Osteocyte (in vitro differentiated cells): ENCODE results near the gene OVCH1. TPM values are rescaled to one million over a fixed set of nuclear protein-coding genes. Genes with fewer than 3 reads are reported as not detected.
A peak's percentile ranks its signal among the peaks of the same experiment; 100 is the strongest.

Experiments
- DNase-seq: peaks from one replicate; pipeline ENCODE4 v3.0.0; 2021; ENCODE audit warnings: mixed read lengths; ENCODE audit not compliant: unreplicated experiment; ENCODE audit errors: extremely low spot score
- H3K27ac Mint-ChIP-seq: one replicate; pipeline ENCODE4 v1.8.0; 2021; ENCODE audit warnings: mild to moderate bottlenecking, mixed read lengths; ENCODE audit not compliant: unreplicated experiment
- H3K27me3 Mint-ChIP-seq: one replicate; pipeline ENCODE4 v1.8.0; 2021; ENCODE audit warnings: mixed read lengths; ENCODE audit not compliant: unreplicated experiment
- H3K36me3 Mint-ChIP-seq: one replicate; pipeline ENCODE4 v1.8.0; 2021; ENCODE audit warnings: mixed read lengths; ENCODE audit not compliant: unreplicated experiment
- H3K4me1 Mint-ChIP-seq: one replicate; pipeline ENCODE4 v1.8.0; 2021; ENCODE audit warnings: mixed read lengths; ENCODE audit not compliant: unreplicated experiment
- H3K4me3 Mint-ChIP-seq: one replicate; pipeline ENCODE4 v1.8.0; 2021; ENCODE audit warnings: mild to moderate bottlenecking, moderate library complexity, mixed read lengths; ENCODE audit not compliant: unreplicated experiment
- H3K9me3 Mint-ChIP-seq: one replicate; pipeline ENCODE4 v1.8.0; 2021; ENCODE audit warnings: mixed read lengths; ENCODE audit not compliant: unreplicated experiment
- CTCF ChIP-seq: fragments of 200-600 bp; sonication (generic); IDR thresholded peaks from 2 replicates; pipeline ENCODE4 v1.5.0; 2021; ENCODE audit warnings: antibody characterized with exemption, mild to moderate bottlenecking, moderate library complexity
- total RNA-seq: library from RNA; stranded (reverse); gene quantifications from 2 replicates; pipeline ENCODE4 v1.2.1, GENCODE V29; 2021

The OVCH1 gene
- total RNA-seq, 1 donor from 2014 or later: 0.46 TPM

DNA sequence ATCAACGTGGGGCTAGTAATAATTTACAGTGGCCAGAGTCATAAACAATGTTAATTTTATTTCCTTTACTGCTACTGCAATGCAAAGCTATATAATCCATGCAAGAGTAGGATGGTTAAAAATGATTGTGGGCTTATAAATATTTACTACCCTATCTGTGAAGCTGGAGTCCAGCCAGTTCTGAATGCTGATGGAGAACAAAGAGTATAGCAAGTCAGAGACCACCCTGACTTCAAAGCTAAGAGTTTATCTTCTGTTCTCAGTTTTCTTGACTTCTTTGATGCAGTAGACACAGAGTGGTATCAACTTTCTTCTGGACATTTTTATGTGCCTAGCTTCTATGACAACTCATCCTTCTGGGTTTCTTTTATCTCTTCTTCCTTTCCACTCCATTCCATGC lies 34.0 kb upstream of the OVCH1 start:
- H3K36me3 Mint-ChIP-seq: peaks cover 22% of the 10 kb centered on the region
- no peaks in the 10 kb centered on the region for H3K27me3 Mint-ChIP-seq
- no peaks in the 10 kb centered on the region for H3K4me1 Mint-ChIP-seq
- H3K9me3 Mint-ChIP-seq: no peaks in the 10 kb centered on the region
- no peak for DNase-seq
- TF ChIP-seq CTCF: no peak
- H3K4me3 Mint-ChIP-seq: no peak overlapping the region
- no peak overlapping the region for H3K27ac Mint-ChIP-seq

DNA sequence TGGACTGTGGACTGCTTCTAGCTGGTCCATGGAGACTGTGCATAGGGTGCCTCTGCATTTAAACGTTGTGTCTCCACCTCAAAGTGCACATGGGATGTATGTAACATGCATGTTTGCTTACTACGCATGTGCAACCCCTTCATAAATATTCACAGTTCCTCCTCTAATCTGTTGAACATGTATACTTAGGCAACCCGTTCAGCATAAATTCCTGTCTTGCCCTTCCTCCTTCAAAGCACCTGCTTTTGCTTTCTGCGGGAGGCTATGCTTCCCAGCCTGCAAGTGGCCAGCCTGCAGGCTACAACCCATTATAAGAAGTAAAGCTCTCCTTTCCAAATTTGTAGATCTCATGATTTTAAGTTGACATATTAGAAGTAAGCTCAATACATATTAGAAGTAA lies 33.0 kb upstream of the OVCH1 start:
- no peak for TF ChIP-seq CTCF
- Mint-ChIP-seq H3K27me3 (no peaks in the 10 kb centered on the region), H3K27ac (no peak overlapping the region), H3K9me3 (no peaks in the 10 kb centered on the region), H3K4me3 (no peak overlapping the region), H3K36me3 (peaks cover 21% of the 10 kb centered on the region), H3K4me1 (no peaks in the 10 kb centered on the region)
- DNase-seq: no peak

GRCh38 chr12:29528161-29528560 lies 30.7 kb upstream of the OVCH1 start:
- Mint-ChIP-seq H3K36me3 (peaks cover 12% of the 10 kb centered on the region), H3K9me3 (no peaks in the 10 kb centered on the region), H3K4me1 (peaks cover 6% of the 10 kb centered on the region), H3K27me3 (no peaks in the 10 kb centered on the region), H3K27ac (no peak overlapping the region), H3K4me3 (no peak overlapping the region)
- DNase-seq: no peak
- no peak for TF ChIP-seq CTCF

- no peak for TF ChIP-seq CTCF
- Mint-ChIP-seq H3K9me3 (no peaks in the 10 kb centered on the region), H3K4me1 (peaks cover 11% of the 10 kb centered on the region), H3K4me3 (no peak overlapping the region), H3K27ac (no peak overlapping the region), H3K27me3 (no peaks in the 10 kb centered on the region), H3K36me3 (peaks cover 6% of the 10 kb centered on the region)
- DNase-seq: no peak
Observed at GRCh38 chr12:29521951-29522350, 24.5 kb upstream of the OVCH1 start.

DNA sequence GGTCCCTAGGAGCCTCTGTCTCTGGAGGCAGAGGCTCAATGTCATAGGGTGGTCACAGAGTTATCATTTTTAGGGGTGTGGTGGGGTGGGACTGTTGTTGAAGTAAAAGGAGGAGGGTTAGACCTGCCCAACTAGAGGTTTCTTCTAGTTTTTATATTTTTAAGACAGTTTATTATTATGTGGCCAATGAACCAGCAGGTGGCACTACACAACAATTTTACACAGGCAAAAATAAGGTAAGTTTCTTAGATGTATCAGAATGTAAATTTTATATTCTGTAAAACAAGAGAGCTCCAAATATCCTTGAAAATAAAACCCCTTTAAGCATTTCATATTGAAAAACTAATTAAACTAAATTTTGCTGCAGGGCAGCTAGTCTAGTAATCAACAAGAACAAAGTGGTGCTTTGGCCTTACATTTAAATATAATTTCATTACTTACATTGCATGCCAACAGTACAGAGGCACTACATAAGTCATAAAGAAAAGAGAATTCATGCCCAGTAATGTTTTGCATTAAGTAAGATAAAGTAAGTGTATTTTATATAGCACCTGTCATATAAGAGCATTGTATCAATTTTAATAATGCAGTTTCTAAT lies 22.2 kb upstream of the OVCH1 start:
- DNase-seq: no peak
- H3K4me1 Mint-ChIP-seq: peaks cover 11% of the 10 kb centered on the region
- H3K27me3 Mint-ChIP-seq: no peaks in the 10 kb centered on the region
- H3K27ac Mint-ChIP-seq: no peak overlapping the region
- peaks cover 11% of the 10 kb centered on the region for H3K36me3 Mint-ChIP-seq
- peak; percentile 70 for TF ChIP-seq CTCF
- H3K9me3 Mint-ChIP-seq: no peaks in the 10 kb centered on the region
- no peak overlapping the region for H3K4me3 Mint-ChIP-seq
